Measurements from ENCODE around the gene NBAS.

DNA sequence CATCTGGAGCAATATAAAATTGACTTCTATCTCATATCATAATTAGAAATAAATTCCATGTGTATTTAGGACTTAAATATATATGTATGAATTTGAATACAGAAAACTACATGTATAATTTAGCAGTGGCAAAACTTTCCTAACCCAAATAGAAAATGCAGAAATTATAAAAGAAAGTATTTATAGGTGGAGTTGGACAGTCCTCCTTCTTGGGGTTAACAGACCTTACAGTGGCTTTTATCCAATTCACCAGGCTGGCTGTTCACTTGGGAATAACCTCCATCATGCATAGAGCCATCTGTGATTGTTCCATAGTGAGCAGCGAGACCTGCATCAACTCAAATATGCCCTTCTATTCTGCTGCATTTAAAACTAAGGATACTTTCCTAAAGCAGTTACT is 38.9 kb upstream of the NBAS start:
- TF ChIP-seq, protein P1, sequence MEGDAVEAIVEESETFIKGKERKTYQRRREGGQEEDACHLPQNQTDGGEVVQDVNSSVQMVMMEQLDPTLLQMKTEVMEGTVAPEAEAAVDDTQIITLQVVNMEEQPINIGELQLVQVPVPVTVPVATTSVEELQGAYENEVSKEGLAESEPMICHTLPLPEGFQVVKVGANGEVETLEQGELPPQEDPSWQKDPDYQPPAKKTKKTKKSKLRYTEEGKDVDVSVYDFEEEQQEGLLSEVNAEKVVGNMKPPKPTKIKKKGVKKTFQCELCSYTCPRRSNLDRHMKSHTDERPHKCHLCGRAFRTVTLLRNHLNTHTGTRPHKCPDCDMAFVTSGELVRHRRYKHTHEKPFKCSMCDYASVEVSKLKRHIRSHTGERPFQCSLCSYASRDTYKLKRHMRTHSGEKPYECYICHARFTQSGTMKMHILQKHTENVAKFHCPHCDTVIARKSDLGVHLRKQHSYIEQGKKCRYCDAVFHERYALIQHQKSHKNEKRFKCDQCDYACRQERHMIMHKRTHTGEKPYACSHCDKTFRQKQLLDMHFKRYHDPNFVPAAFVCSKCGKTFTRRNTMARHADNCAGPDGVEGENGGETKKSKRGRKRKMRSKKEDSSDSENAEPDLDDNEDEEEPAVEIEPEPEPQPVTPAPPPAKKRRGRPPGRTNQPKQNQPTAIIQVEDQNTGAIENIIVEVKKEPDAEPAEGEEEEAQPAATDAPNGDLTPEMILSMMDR (IDR thresholded peaks at IDR 0.05; ENCODE audit: insufficient read depth, low read depth, low read length) = no peak
- TF ChIP-seq EZH2 (IDR thresholded peaks at IDR 0.05; ENCODE audit: insufficient read depth, low read length) = no peak

Data from astrocyte (in vitro differentiated cells and primary cell).